Measurements from ENCODE around the gene PHB1. TPM values are rescaled to one million over a fixed set of nuclear protein-coding genes. Genes with fewer than 3 reads are reported as not detected.

The PHB1 gene
- total and polyA plus RNA-seq, 2 donors = 59.9 to 98.4 TPM

- Histone ChIP-seq H3K27ac (ENCODE audit: low read depth in 1 of 2, low read length in 1 of 2) (no peak overlapping the region), H3K4me1 (ENCODE audit: control insufficient read depth in 2 of 2, insufficient read depth in 2 of 2, low read length in 2 of 2) (no peaks in the 10 kb centered on the region), H3K9me3 (ENCODE audit: control insufficient read depth in 2 of 2, insufficient read depth in 1 of 2, low read length in 1 of 2) (no peaks in the 10 kb centered on the region), H3K27me3 (ENCODE audit: control insufficient read depth in 2 of 2, insufficient read depth in 1 of 2, low read length in 1 of 2) (no peaks in the 10 kb centered on the region), H3K36me3 (ENCODE audit: control insufficient read depth in 2 of 2, insufficient read depth in 2 of 2, low read length in 1 of 2) (no peaks in the 10 kb centered on the region), H3K4me3 (ENCODE audit: low read length in 2 of 2) (no peak overlapping the region)
- no peak for DNase-seq (ENCODE audit: low read depth in 6 of 9, low spot score in 9 of 9)
- WGBS = 90% methylated on average over 4 of the region's 4 CpGs
Observed at GRCh38 chr17:49379926-49380325, 34.8 kb downstream of the PHB1 start.

- Histone ChIP-seq H3K4me3 (ENCODE audit: low read length in 2 of 2) (no peak overlapping the region), H3K9me3 (ENCODE audit: control insufficient read depth in 2 of 2, insufficient read depth in 1 of 2, low read length in 1 of 2) (no peaks in the 10 kb centered on the region), H3K27me3 (ENCODE audit: control insufficient read depth in 2 of 2, insufficient read depth in 1 of 2, low read length in 1 of 2) (no peaks in the 10 kb centered on the region), H3K27ac (ENCODE audit: low read depth in 1 of 2, low read length in 1 of 2) (no peak overlapping the region), H3K36me3 (ENCODE audit: control insufficient read depth in 2 of 2, insufficient read depth in 2 of 2, low read length in 1 of 2) (no peaks in the 10 kb centered on the region), H3K4me1 (ENCODE audit: control insufficient read depth in 2 of 2, insufficient read depth in 2 of 2, low read length in 2 of 2) (no peaks in the 10 kb centered on the region)
- 97% methylated on average over 5 of the region's 5 CpGs for WGBS
- no peak for DNase-seq (ENCODE audit: low read depth in 6 of 9, low spot score in 9 of 9)
Observed at GRCh38 chr17:49378311-49378710, 36.4 kb downstream of the PHB1 start.

GRCh38 chr17:49375544-49375943, 39.1 kb downstream of the PHB1 start:
- Histone ChIP-seq H3K36me3 (ENCODE audit: control insufficient read depth in 2 of 2, insufficient read depth in 2 of 2, low read length in 1 of 2) (no peaks in the 10 kb centered on the region), H3K27ac (ENCODE audit: low read depth in 1 of 2, low read length in 1 of 2) (no peak overlapping the region), H3K27me3 (ENCODE audit: control insufficient read depth in 2 of 2, insufficient read depth in 1 of 2, low read length in 1 of 2) (no peaks in the 10 kb centered on the region), H3K4me3 (ENCODE audit: low read length in 2 of 2) (no peak overlapping the region), H3K9me3 (ENCODE audit: control insufficient read depth in 2 of 2, insufficient read depth in 1 of 2, low read length in 1 of 2) (no peaks in the 10 kb centered on the region), H3K4me1 (ENCODE audit: control insufficient read depth in 2 of 2, insufficient read depth in 2 of 2, low read length in 2 of 2) (no peaks in the 10 kb centered on the region)
- DNase-seq (ENCODE audit: low read depth in 6 of 9, low spot score in 9 of 9) = no peak
- WGBS = 100% methylated on average over 1 of the region's 1 CpG

GRCh38 chr17:49373115-49373514, 41.6 kb downstream of the PHB1 start:
- Histone ChIP-seq H3K27me3 (ENCODE audit: control insufficient read depth in 2 of 2, insufficient read depth in 1 of 2, low read length in 1 of 2) (no peaks in the 10 kb centered on the region), H3K36me3 (ENCODE audit: control insufficient read depth in 2 of 2, insufficient read depth in 2 of 2, low read length in 1 of 2) (no peaks in the 10 kb centered on the region), H3K9me3 (ENCODE audit: control insufficient read depth in 2 of 2, insufficient read depth in 1 of 2, low read length in 1 of 2) (no peaks in the 10 kb centered on the region), H3K4me1 (ENCODE audit: control insufficient read depth in 2 of 2, insufficient read depth in 2 of 2, low read length in 2 of 2) (no peaks in the 10 kb centered on the region), H3K27ac (ENCODE audit: low read depth in 1 of 2, low read length in 1 of 2) (no peak overlapping the region), H3K4me3 (ENCODE audit: low read length in 2 of 2) (no peak overlapping the region)
- 98% methylated on average over 6 of the region's 6 CpGs for WGBS
- no peak for DNase-seq (ENCODE audit: low read depth in 6 of 9, low spot score in 9 of 9)

- H3K9me3 ChIP-seq (ENCODE audit: control insufficient read depth in 2 of 2, insufficient read depth in 1 of 2, low read length in 1 of 2) = no peaks in the 10 kb centered on the region
- DNase-seq (ENCODE audit: low read depth in 6 of 9, low spot score in 9 of 9) = no peak
- H3K4me1 ChIP-seq (ENCODE audit: control insufficient read depth in 2 of 2, insufficient read depth in 2 of 2, low read length in 2 of 2) = no peaks in the 10 kb centered on the region
- WGBS = 90% methylated on average over 7 of the region's 7 CpGs
- no peak overlapping the region for H3K27ac ChIP-seq (ENCODE audit: low read depth in 1 of 2, low read length in 1 of 2)
- no peaks in the 10 kb centered on the region for H3K27me3 ChIP-seq (ENCODE audit: control insufficient read depth in 2 of 2, insufficient read depth in 1 of 2, low read length in 1 of 2)
- H3K4me3 ChIP-seq (ENCODE audit: low read length in 2 of 2) = no peak overlapping the region
- H3K36me3 ChIP-seq (ENCODE audit: control insufficient read depth in 2 of 2, insufficient read depth in 2 of 2, low read length in 1 of 2) = no peaks in the 10 kb centered on the region
Observed at GRCh38 chr17:49372425-49372824, 42.3 kb downstream of the PHB1 start.

GRCh38 chr17:49370971-49371834, 43.5 kb downstream of the PHB1 start:
- Histone ChIP-seq H3K27ac (ENCODE audit: low read depth in 1 of 2, low read length in 1 of 2) (no peak overlapping the region), H3K27me3 (ENCODE audit: control insufficient read depth in 2 of 2, insufficient read depth in 1 of 2, low read length in 1 of 2) (no peaks in the 10 kb centered on the region), H3K4me3 (ENCODE audit: low read length in 2 of 2) (no peak overlapping the region), H3K4me1 (ENCODE audit: control insufficient read depth in 2 of 2, insufficient read depth in 2 of 2, low read length in 2 of 2) (peaks cover 0 to under 1% of the 10 kb centered on the region in 2 donors), H3K36me3 (ENCODE audit: control insufficient read depth in 2 of 2, insufficient read depth in 2 of 2, low read length in 1 of 2) (no peaks in the 10 kb centered on the region), H3K9me3 (ENCODE audit: control insufficient read depth in 2 of 2, insufficient read depth in 1 of 2, low read length in 1 of 2) (no peaks in the 10 kb centered on the region)
- 94% methylated on average over 13 of the region's 13 CpGs for WGBS
- no peak for DNase-seq (ENCODE audit: low read depth in 6 of 9, low spot score in 9 of 9)

- no peak overlapping the region for H3K4me3 ChIP-seq (ENCODE audit: low read length in 2 of 2)
- no peak for DNase-seq (ENCODE audit: low read depth in 6 of 9, low spot score in 9 of 9)
- WGBS = 98% methylated on average over 1 of the region's 1 CpG
Observed at GRCh38 chr17:49369760-49370159, 44.9 kb downstream of the PHB1 start.

GRCh38 chr17:49369089-49369488, 45.6 kb downstream of the PHB1 start:
- Histone ChIP-seq H3K36me3 (ENCODE audit: control insufficient read depth in 2 of 2, insufficient read depth in 2 of 2, low read length in 1 of 2) (no peaks in the 10 kb centered on the region), H3K4me1 (ENCODE audit: control insufficient read depth in 2 of 2, insufficient read depth in 2 of 2, low read length in 2 of 2) (peaks cover 4 to 11% of the 10 kb centered on the region in 2 donors), H3K27ac (ENCODE audit: low read depth in 1 of 2, low read length in 1 of 2) (no peak overlapping the region), H3K4me3 (ENCODE audit: low read length in 2 of 2) (no peak overlapping the region), H3K27me3 (ENCODE audit: control insufficient read depth in 2 of 2, insufficient read depth in 1 of 2, low read length in 1 of 2) (no peaks in the 10 kb centered on the region), H3K9me3 (ENCODE audit: control insufficient read depth in 2 of 2, insufficient read depth in 1 of 2, low read length in 1 of 2) (no peaks in the 10 kb centered on the region)
- WGBS = 92% methylated on average over 1 of the region's 1 CpG
- no peak for DNase-seq (ENCODE audit: low read depth in 6 of 9, low spot score in 9 of 9)

More at GRCh38 chr17:49369760-49370159, 44.9 kb downstream of the PHB1 start:
- H3K36me3 ChIP-seq (ENCODE audit: control insufficient read depth in 2 of 2, insufficient read depth in 2 of 2, low read length in 1 of 2) = no peaks in the 10 kb centered on the region
- H3K4me1 ChIP-seq (ENCODE audit: control insufficient read depth in 2 of 2, insufficient read depth in 2 of 2, low read length in 2 of 2) = peaks cover 4 to 11% of the 10 kb centered on the region in 2 donors
- H3K9me3 ChIP-seq (ENCODE audit: control insufficient read depth in 2 of 2, insufficient read depth in 1 of 2, low read length in 1 of 2) = no peaks in the 10 kb centered on the region
- H3K27me3 ChIP-seq (ENCODE audit: control insufficient read depth in 2 of 2, insufficient read depth in 1 of 2, low read length in 1 of 2) = no peaks in the 10 kb centered on the region
- H3K27ac ChIP-seq (ENCODE audit: low read depth in 1 of 2, low read length in 1 of 2) = no peak overlapping the region

- Histone ChIP-seq H3K36me3 (ENCODE audit: control insufficient read depth in 2 of 2, insufficient read depth in 2 of 2, low read length in 1 of 2) (no peaks in the 10 kb centered on the region), H3K9me3 (ENCODE audit: control insufficient read depth in 2 of 2, insufficient read depth in 1 of 2, low read length in 1 of 2) (no peaks in the 10 kb centered on the region), H3K4me1 (ENCODE audit: control insufficient read depth in 2 of 2, insufficient read depth in 2 of 2, low read length in 2 of 2) (peaks cover 5 to 23% of the 10 kb centered on the region in 2 donors), H3K27ac (ENCODE audit: low read depth in 1 of 2, low read length in 1 of 2) (peak overlapping the region in 1 of 2 donors; percentile 18), H3K4me3 (ENCODE audit: low read length in 2 of 2) (no peak overlapping the region), H3K27me3 (ENCODE audit: control insufficient read depth in 2 of 2, insufficient read depth in 1 of 2, low read length in 1 of 2) (no peaks in the 10 kb centered on the region)
- DNase-seq (ENCODE audit: low read depth in 6 of 9, low spot score in 9 of 9) = peak in 2 of 9 donors; percentile 50 to 69
- WGBS = 4% methylated on average over 2 of the region's 2 CpGs
Observed at GRCh38 chr17:49365667-49366066, 49.0 kb downstream of the PHB1 start.

Data from thymus (tissue), 11 donors.